ENCODE data around the gene MYL3. TPM values are rescaled to one million over a fixed set of nuclear protein-coding genes. Genes with fewer than 3 reads are reported as not detected.

The MYL3 gene
- polyA plus RNA-seq, 1 donor (not counting 4 experiments of a cell fraction or from before 2014, with no cell fraction given), result not detected

GRCh38 chr3:46871222-46871621 lies 8.0 kb upstream of the MYL3 start:
- DNase-seq (ENCODE audit: low read depth, low spot score) (no peak), FAIRE-seq (no peak)
- Histone ChIP-seq H3K9me3 (ENCODE audit: control insufficient read depth, low read depth, low read length) (no peaks in the 10 kb centered on the region), H3K27me3 (ENCODE audit: control insufficient read depth, extremely low read depth, insufficient read depth, low read length) (peaks cover 40% of the 10 kb centered on the region), H3K79me2 (ENCODE audit: control insufficient read depth, insufficient read depth, low read length) (no peaks in the 10 kb centered on the region), H3K9ac (ENCODE audit: control insufficient read depth, extremely low read depth, insufficient read depth, low read length) (no peak overlapping the region), H3K4me2 (ENCODE audit: control insufficient read depth, extremely low read depth, insufficient read depth, low read depth, low read length) (no peak overlapping the region), H3K27ac (ENCODE audit: control insufficient read depth, insufficient read depth, low read length) (no peak overlapping the region), H4K20me1 (ENCODE audit: control insufficient read depth, extremely low read depth, insufficient read depth, low read length) (no peaks in the 10 kb centered on the region), H3K4me1 (ENCODE audit: control insufficient read depth, extremely low read depth, insufficient read depth, low read length) (no peaks in the 10 kb centered on the region), H3K36me3 (ENCODE audit: control insufficient read depth in 2 of 2, extremely low read depth in 1 of 2, insufficient read depth in 2 of 2, low read length in 2 of 2) (no peaks in the 10 kb centered on the region), H2AFZ (ENCODE audit: control insufficient read depth, low read length) (no peak overlapping the region), H3K4me3 (ENCODE audit: control insufficient read depth in 2 of 3, extremely low read depth in 1 of 3, insufficient read depth in 2 of 3, low read depth in 1 of 3, low read length in 3 of 3) (no peak overlapping the region), H3K9me1 (ENCODE audit: control insufficient read depth, extremely low read depth, insufficient read depth, low read length) (no peaks in the 10 kb centered on the region)
- dilution Hi-C loops (cut with MboI; ENCODE audit: extremely low pct_ligation_motif_present, low sequenced_read_pairs), result no loop called here
- TF ChIP-seq EZH2 (IDR thresholded peaks at IDR 0.05; ENCODE audit: low read length), result no peak
- no peak for TF ChIP-seq CTCF (optimal IDR thresholded peaks at IDR 0.05 in 1 of 3, IDR thresholded peaks at IDR 0.05 in 1 of 3, conservative IDR thresholded peaks at IDR 0.05 in 1 of 3; ENCODE audit: extremely low read depth in 1 of 3, insufficient read depth in 2 of 3, low read length in 3 of 3)

GRCh38 chr3:46870651-46871050 lies 7.4 kb upstream of the MYL3 start:
- no peak overlapping the region for H3K4me2 ChIP-seq (ENCODE audit: control insufficient read depth, extremely low read depth, insufficient read depth, low read depth, low read length)
- H3K36me3 ChIP-seq (ENCODE audit: control insufficient read depth in 2 of 2, extremely low read depth in 1 of 2, insufficient read depth in 2 of 2, low read length in 2 of 2), result no peaks in the 10 kb centered on the region
- no peak for TF ChIP-seq EZH2 (IDR thresholded peaks at IDR 0.05; ENCODE audit: low read length)
- TF ChIP-seq CTCF (optimal IDR thresholded peaks at IDR 0.05 in 1 of 3, IDR thresholded peaks at IDR 0.05 in 1 of 3, conservative IDR thresholded peaks at IDR 0.05 in 1 of 3; ENCODE audit: extremely low read depth in 1 of 3, insufficient read depth in 2 of 3, low read length in 3 of 3), result no peak
- no peak for DNase-seq (ENCODE audit: low read depth, low spot score)
- no peak overlapping the region for H3K27ac ChIP-seq (ENCODE audit: control insufficient read depth, insufficient read depth, low read length)
- no peaks in the 10 kb centered on the region for H4K20me1 ChIP-seq (ENCODE audit: control insufficient read depth, extremely low read depth, insufficient read depth, low read length)
- no peak overlapping the region for H2AFZ ChIP-seq (ENCODE audit: control insufficient read depth, low read length)
- H3K9me1 ChIP-seq (ENCODE audit: control insufficient read depth, extremely low read depth, insufficient read depth, low read length), result no peaks in the 10 kb centered on the region
- H3K79me2 ChIP-seq (ENCODE audit: control insufficient read depth, insufficient read depth, low read length), result no peaks in the 10 kb centered on the region
- H3K27me3 ChIP-seq (ENCODE audit: control insufficient read depth, extremely low read depth, insufficient read depth, low read length), result peaks cover 40% of the 10 kb centered on the region
- H3K4me3 ChIP-seq (ENCODE audit: control insufficient read depth in 2 of 3, extremely low read depth in 1 of 3, insufficient read depth in 2 of 3, low read depth in 1 of 3, low read length in 3 of 3), result no peak overlapping the region
- no peak overlapping the region for H3K9ac ChIP-seq (ENCODE audit: control insufficient read depth, extremely low read depth, insufficient read depth, low read length)
- H3K9me3 ChIP-seq (ENCODE audit: control insufficient read depth, low read depth, low read length), result no peaks in the 10 kb centered on the region
- no peak for FAIRE-seq
- H3K4me1 ChIP-seq (ENCODE audit: control insufficient read depth, extremely low read depth, insufficient read depth, low read length), result no peaks in the 10 kb centered on the region
- dilution Hi-C loops (cut with MboI; ENCODE audit: extremely low pct_ligation_motif_present, low sequenced_read_pairs), result no loop called here
